ENCODE results near the gene RFX3.

DNA sequence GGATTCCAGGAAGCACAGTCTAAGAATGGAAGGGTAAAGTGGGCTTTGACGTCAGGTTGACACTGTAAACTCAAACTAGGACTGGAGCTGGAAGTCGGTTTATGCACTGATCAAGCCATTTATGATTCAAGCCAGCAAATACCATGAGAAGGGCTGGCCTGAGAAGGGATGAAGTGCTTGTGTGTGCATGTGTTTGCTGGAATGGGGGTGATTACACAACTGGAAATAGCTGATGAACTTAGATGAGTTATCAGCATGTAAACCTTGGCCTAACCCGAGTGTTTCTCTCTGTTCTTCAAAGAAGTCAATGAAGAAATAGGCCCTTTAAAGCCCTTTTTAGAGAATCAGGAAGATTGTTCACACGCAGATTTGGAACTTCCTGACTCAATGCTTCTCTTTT is 287.6 kb downstream of the RFX3 start:
- TF ChIP-seq, protein P1, sequence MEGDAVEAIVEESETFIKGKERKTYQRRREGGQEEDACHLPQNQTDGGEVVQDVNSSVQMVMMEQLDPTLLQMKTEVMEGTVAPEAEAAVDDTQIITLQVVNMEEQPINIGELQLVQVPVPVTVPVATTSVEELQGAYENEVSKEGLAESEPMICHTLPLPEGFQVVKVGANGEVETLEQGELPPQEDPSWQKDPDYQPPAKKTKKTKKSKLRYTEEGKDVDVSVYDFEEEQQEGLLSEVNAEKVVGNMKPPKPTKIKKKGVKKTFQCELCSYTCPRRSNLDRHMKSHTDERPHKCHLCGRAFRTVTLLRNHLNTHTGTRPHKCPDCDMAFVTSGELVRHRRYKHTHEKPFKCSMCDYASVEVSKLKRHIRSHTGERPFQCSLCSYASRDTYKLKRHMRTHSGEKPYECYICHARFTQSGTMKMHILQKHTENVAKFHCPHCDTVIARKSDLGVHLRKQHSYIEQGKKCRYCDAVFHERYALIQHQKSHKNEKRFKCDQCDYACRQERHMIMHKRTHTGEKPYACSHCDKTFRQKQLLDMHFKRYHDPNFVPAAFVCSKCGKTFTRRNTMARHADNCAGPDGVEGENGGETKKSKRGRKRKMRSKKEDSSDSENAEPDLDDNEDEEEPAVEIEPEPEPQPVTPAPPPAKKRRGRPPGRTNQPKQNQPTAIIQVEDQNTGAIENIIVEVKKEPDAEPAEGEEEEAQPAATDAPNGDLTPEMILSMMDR (IDR thresholded peaks at IDR 0.05) = no peak
- TF ChIP-seq POLR2A (IDR thresholded peaks at IDR 0.05) = no peak

All from esophagus squamous epithelium (tissue), 4 donors.